Kidney (tissue), 14 donors: Measurements from ENCODE around the gene RNF32. TPM values are rescaled to one million over a fixed set of nuclear protein-coding genes. Genes with fewer than 3 reads are reported as not detected.
A peak's percentile ranks its signal among the peaks of the same experiment; 100 is the strongest.

Experiments
- DNase-seq, 5 donors: peaks; one replicate each; pipeline ENCODE4 v3.0.0-alpha.2; 2013 to 2020
- FAIRE-seq: peaks from 2 replicates; lab custom pipeline; 2012; peaks lifted over from hg19 to GRCh38; lab: Jason Lieb, UNC
- H3K27ac ChIP-seq, 2 donors: one replicate each; pipeline ENCODE4 v1.7.0; 2013; ENCODE audit warnings: low read depth in 2 of 2, low read length in 2 of 2, inconsistent platforms in 1 of 2
- H3K27me3 ChIP-seq: one replicate; pipeline ENCODE4 v1.7.1; 2013; ENCODE audit warnings: low read length, inconsistent platforms; ENCODE audit not compliant: control insufficient read depth, insufficient read depth
- H3K36me3 ChIP-seq, 3 donors: one replicate each; pipeline versions ENCODE4 v1.7.0 to v1.7.1; 2013; ENCODE audit warnings: low read length in 3 of 3, control low read depth in 1 of 3, inconsistent platforms in 1 of 3; ENCODE audit not compliant: insufficient read depth in 3 of 3, control insufficient read depth in 2 of 3
- H3K4me1 ChIP-seq, 3 donors: one replicate each; pipeline versions ENCODE4 v1.7.0 to v1.7.1; 2013; ENCODE audit warnings: low read length in 3 of 3, inconsistent platforms in 1 of 3, low read depth in 1 of 3; ENCODE audit not compliant: control insufficient read depth in 2 of 3, insufficient read depth in 2 of 3
- H3K4me3 ChIP-seq, 3 donors: one replicate each; pipeline versions ENCODE4 v1.7.0 to v1.8.1; 2013; ENCODE audit warnings: low read length in 3 of 3, control low read depth in 1 of 3, inconsistent platforms in 1 of 3
- H3K9ac ChIP-seq, 3 donors: one replicate each; pipeline versions ENCODE4 v1.7.0 to v1.7.1; 2013; ENCODE audit warnings: low read length in 3 of 3, control low read depth in 1 of 3, inconsistent platforms in 1 of 3
- H3K9me3 ChIP-seq, 3 donors: one replicate each; pipeline versions ENCODE4 v1.7.0 to v1.7.1; 2013; ENCODE audit warnings: low read length in 3 of 3, control low read depth in 1 of 3, inconsistent platforms in 1 of 3; ENCODE audit not compliant: control insufficient read depth in 2 of 3, insufficient read depth in 1 of 3
- intact Hi-C: fragments of 100-400 bp; cut with DNase I; formaldehyde crosslinking; loops from one replicate; pipeline ENCODE4 v1.11.1; 2022
- polyA plus RNA-seq: library from polyadenylated mRNA; stranded (reverse); fragments of 350-450 nt; fragmentation: Illumina TruSeq; extraction: RNeasy Lipid Tissue Mini Kit (QIAGEN cat#74804); gene quantifications from one replicate; pipeline ENCODE4 v1.2.3, GENCODE V29; 2014; ENCODE audit warnings: low read depth, low replicate concordance; ENCODE audit not compliant: insufficient read depth
- total RNA-seq: library from RNA; stranded (reverse); fragmentation: NEBNext Ultra II Directional; extraction: Animal tissue kit (Norgen Biotek cat#: 25700); gene quantifications from one replicate; pipeline ENCODE4 v1.2.1, GENCODE V29; 2021
- TF ChIP-seq, protein P1 (sequence below): IDR thresholded peaks from 3 replicates; pipeline ENCODE4 v1.5.1; 2012; ENCODE audit warnings: mild to moderate bottlenecking, moderate library complexity, borderline replicate concordance; ENCODE audit not compliant: insufficient read depth; ENCODE audit errors: extremely low read depth
- donor health status: control.
- donor health status: control.
- donor health status: control.
- donor health status: control.
- donor health status: control.
- donor health status: DM: yes; HTN: yes; CAD: no.
- donor health status: Normal renal cell carcinoma (clear cell type).

RNF32 gene
- total and polyA plus RNA-seq, 2 donors from 2014 or later: 1.6 to 2.7 TPM

- intact Hi-C loops: no loop called here
- H3K27ac ChIP-seq: no peak overlapping the region
- H3K27me3 ChIP-seq: no peaks in the 10 kb centered on the region
- FAIRE-seq (no peak), DNase-seq (no peak)
- no peaks in the 10 kb centered on the region for H3K4me1 ChIP-seq
- no peak overlapping the region for H3K9ac ChIP-seq
- no peaks in the 10 kb centered on the region for H3K36me3 ChIP-seq
- TF ChIP-seq, protein P1, sequence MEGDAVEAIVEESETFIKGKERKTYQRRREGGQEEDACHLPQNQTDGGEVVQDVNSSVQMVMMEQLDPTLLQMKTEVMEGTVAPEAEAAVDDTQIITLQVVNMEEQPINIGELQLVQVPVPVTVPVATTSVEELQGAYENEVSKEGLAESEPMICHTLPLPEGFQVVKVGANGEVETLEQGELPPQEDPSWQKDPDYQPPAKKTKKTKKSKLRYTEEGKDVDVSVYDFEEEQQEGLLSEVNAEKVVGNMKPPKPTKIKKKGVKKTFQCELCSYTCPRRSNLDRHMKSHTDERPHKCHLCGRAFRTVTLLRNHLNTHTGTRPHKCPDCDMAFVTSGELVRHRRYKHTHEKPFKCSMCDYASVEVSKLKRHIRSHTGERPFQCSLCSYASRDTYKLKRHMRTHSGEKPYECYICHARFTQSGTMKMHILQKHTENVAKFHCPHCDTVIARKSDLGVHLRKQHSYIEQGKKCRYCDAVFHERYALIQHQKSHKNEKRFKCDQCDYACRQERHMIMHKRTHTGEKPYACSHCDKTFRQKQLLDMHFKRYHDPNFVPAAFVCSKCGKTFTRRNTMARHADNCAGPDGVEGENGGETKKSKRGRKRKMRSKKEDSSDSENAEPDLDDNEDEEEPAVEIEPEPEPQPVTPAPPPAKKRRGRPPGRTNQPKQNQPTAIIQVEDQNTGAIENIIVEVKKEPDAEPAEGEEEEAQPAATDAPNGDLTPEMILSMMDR: no peak
- no peak overlapping the region for H3K4me3 ChIP-seq
- H3K9me3 ChIP-seq: no peaks in the 10 kb centered on the region
Observed at GRCh38 chr7:156600496-156600895, 40.1 kb upstream of the RNF32 start.

GRCh38 chr7:156602283-156602682, 38.3 kb upstream of the RNF32 start:
- H3K4me1 ChIP-seq: peaks cover 0 to under 1% (median 0%) of the 10 kb centered on the region in 3 donors
- TF ChIP-seq, protein P1: no peak
- H3K27ac ChIP-seq: no peak overlapping the region
- H3K9me3 ChIP-seq: no peaks in the 10 kb centered on the region
- H3K27me3 ChIP-seq: no peaks in the 10 kb centered on the region
- intact Hi-C loops: no loop called here
- H3K9ac ChIP-seq: no peak overlapping the region
- H3K4me3 ChIP-seq: no peak overlapping the region
- FAIRE-seq: no peak
- DNase-seq: no peak
- H3K36me3 ChIP-seq: no peaks in the 10 kb centered on the region

DNA sequence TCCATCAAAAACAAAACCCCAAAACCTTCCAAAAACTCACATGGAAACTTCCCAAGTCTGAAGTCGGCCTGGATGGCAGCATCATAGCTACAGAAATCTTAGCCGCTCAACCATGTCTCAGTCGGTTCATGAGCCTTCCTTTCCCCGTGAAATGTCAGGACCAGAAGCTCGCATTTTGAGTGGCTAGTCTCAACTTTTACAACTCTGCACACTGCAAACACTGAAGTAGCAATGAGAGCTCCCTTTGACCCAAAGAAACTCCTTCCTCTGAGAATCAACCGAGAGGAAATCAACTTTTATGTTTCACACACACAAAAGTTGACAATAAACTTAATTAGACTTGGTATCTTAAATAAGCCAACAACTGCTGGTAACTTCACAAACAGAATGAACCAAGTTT, 37.6 kb upstream of the RNF32 start:
- Histone ChIP-seq H3K27ac (no peak overlapping the region), H3K9ac (no peak overlapping the region), H3K36me3 (no peaks in the 10 kb centered on the region), H3K4me3 (no peak overlapping the region), H3K27me3 (no peaks in the 10 kb centered on the region), H3K9me3 (no peaks in the 10 kb centered on the region), H3K4me1 (peaks cover 0 to 3% (median 0%) of the 10 kb centered on the region in 3 donors)
- DNase-seq (peak in 1 of 5 donors; percentile 7), FAIRE-seq (no peak)
- intact Hi-C loops: no loop called here
- TF ChIP-seq, protein P1: no peak

DNA sequence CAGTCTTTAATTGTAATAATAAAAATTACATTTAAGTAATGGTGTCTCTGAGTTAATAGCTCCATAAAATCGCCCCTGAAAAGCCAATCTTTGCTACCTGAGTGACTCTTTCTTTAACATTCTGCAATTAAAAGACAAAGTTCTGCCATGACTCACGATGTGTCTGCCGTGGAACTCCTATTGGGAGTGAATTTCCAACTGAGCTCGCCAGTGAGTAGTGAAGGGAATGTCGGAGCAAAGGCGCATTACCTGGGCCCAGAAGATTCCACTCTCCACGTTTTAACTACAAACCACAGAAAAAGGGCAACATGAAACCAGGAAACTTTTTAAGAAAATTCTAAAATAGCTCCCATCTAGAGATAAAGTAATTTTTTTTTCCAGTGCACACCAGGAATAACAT, 36.9 kb upstream of the RNF32 start:
- DNase-seq (no peak), FAIRE-seq (no peak)

More for the DNA sequence above, 36.9 kb upstream of the RNF32 start:
- no peak overlapping the region for H3K27ac ChIP-seq
- no peaks in the 10 kb centered on the region for H3K36me3 ChIP-seq
- no peak overlapping the region for H3K4me3 ChIP-seq
- H3K9ac ChIP-seq: no peak overlapping the region
- intact Hi-C loops: no loop called here
- H3K27me3 ChIP-seq: no peaks in the 10 kb centered on the region
- no peaks in the 10 kb centered on the region for H3K9me3 ChIP-seq
- peaks cover 0 to 3% (median 0%) of the 10 kb centered on the region in 3 donors for H3K4me1 ChIP-seq
- TF ChIP-seq, protein P1: no peak
